GM12878 (cell line): ENCODE data around the gene KIF6. TPM values are rescaled to one million over a fixed set of nuclear protein-coding genes. Genes with fewer than 3 reads are reported as not detected.

ENCODE experiments used
- ATAC-seq: fragments of 200-7000 bp; cut with Tn5 transposase; 3 replicates; pipeline ENCODE4 v1.9.1; 2020; ENCODE audit warnings: mild to moderate bottlenecking, moderate library complexity
- BruUV-seq: library from RNA; stranded (reverse); fragments of 400-500 nt; replicated peaks from 2 replicates; lab custom pipeline; 2021; lab: Mats Ljungman, UMichigan
- CTCF ChIA-PET: fragments of 300-600 bp; sonication (Branson Sonifier 250); formaldehyde crosslinking; extraction: SDS; loops from one replicate; lab custom pipeline; 2021; ENCODE audit warnings: inconsistent platforms; lab: Yijun Ruan, JAX
- POLR2A ChIA-PET: fragments of 350-600 bp; formaldehyde crosslinking; extraction: SDS; loops from one replicate; lab custom pipeline; 2021; ENCODE audit warnings: inconsistent platforms; lab: Charles Lee
- RAD21 ChIA-PET: fragments of 300-600 bp; sonication (Branson Sonifier 250); formaldehyde crosslinking; loops from one replicate; lab custom pipeline; 2023; ENCODE audit warnings: antibody characterized with exemption; ENCODE audit not compliant: unreplicated experiment; lab: Charles Lee
- SMC1A ChIA-PET: fragments of 300-600 bp; sonication (Branson Sonifier 250); formaldehyde crosslinking; loops from one replicate; lab custom pipeline; 2023; ENCODE audit not compliant: unreplicated experiment, uncharacterized antibody; lab: Charles Lee
- DNase-seq: peaks from one replicate; pipeline ENCODE4 v3.0.0-alpha.2; 2011; ENCODE audit warnings: low read depth, low spot score
- FAIRE-seq: peaks from 3 replicates; lab custom pipeline; 2011; peaks lifted over from hg19 to GRCh38; lab: Jason Lieb, UNC
- H2AFZ ChIP-seq: 2 replicates; pipeline ENCODE4 v1.6.0; 2011; ENCODE audit warnings: low read depth, low read length, control low read depth; ENCODE audit not compliant: control insufficient read depth
- H3K27ac ChIP-seq: 2 replicates; pipeline ENCODE4 v1.5.1; 2011; ENCODE audit warnings: control low read depth; ENCODE audit not compliant: control insufficient read depth, insufficient read depth
- H3K27me3 ChIP-seq, 2 experiments: replicated peaks in 1 of 2; 2 replicates each; pipeline versions ENCODE4 v1.6.0 to v1.6.1; 2011; ENCODE audit warnings: low read length in 1 of 2; ENCODE audit not compliant: control insufficient read depth in 2 of 2, insufficient read depth in 2 of 2
- H3K36me3 ChIP-seq, 2 experiments: 2 replicates each; pipeline ENCODE4 v1.5.1; 2011; ENCODE audit warnings: low read length in 1 of 2; ENCODE audit not compliant: control insufficient read depth in 2 of 2, insufficient read depth in 2 of 2
- H3K4me1 ChIP-seq: 2 replicates; pipeline ENCODE4 v1.6.1; 2011; ENCODE audit warnings: mild to moderate bottlenecking, low read length, moderate library complexity, mixed read lengths; ENCODE audit not compliant: control insufficient read depth, insufficient read depth
- H3K4me2 ChIP-seq: 2 replicates; pipeline ENCODE4 v1.6.0; 2011; ENCODE audit warnings: control low read depth; ENCODE audit not compliant: control insufficient read depth, insufficient read depth
- H3K4me3 ChIP-seq: fragments of 200-600 bp; sonication (generic); 2 replicates; pipeline ENCODE4 v1.5.1; 2016
- H3K79me2 ChIP-seq: 2 replicates; pipeline ENCODE4 v1.6.0; 2011; ENCODE audit warnings: low read length; ENCODE audit not compliant: control insufficient read depth, insufficient read depth
- H3K9ac ChIP-seq: 2 replicates; pipeline ENCODE4 v1.8.0; 2011; ENCODE audit warnings: low read length, control low read depth, mixed read lengths; ENCODE audit not compliant: control insufficient read depth, insufficient read depth
- H3K9me3 ChIP-seq: replicated peaks from 3 replicates; pipeline ENCODE4 v1.5.1; 2011; ENCODE audit warnings: mild to moderate bottlenecking, low read length; ENCODE audit not compliant: control insufficient read depth, insufficient read depth
- H4K20me1 ChIP-seq: 2 replicates; pipeline ENCODE4 v1.6.0; 2011; ENCODE audit not compliant: control insufficient read depth, insufficient read depth
- BCL11A ChIP-seq: IDR thresholded peaks from 2 replicates; pipeline ENCODE4 v1.6.1; 2011; ENCODE audit warnings: low read depth, low read length
- PRDM15 ChIP-seq: fragments of 450-650 bp; formaldehyde crosslinking; IDR thresholded peaks from 2 replicates; pipeline ENCODE4 v1.4.0; 2020; ENCODE audit warnings: mild to moderate bottlenecking, moderate library complexity
- STAT3 ChIP-seq: IDR thresholded peaks from 2 replicates; pipeline ENCODE4 v1.6.1; 2011; ENCODE audit warnings: low read depth, low read length, improper control_type of control experiment
- WGBS: methylation state at CpG from one replicate; pipeline ENCODE4 v1.1.6; 2016; ENCODE audit warnings: low lambda C conversion rate; ENCODE audit not compliant: insufficient replicate concordance, insufficient coverage; ENCODE audit errors: missing lambda C conversion rate; 5-methylcytosine and 5-hydroxymethylcytosine counted together
- in situ Hi-C: fragments of 300-500 bp; cut with MboI; formaldehyde crosslinking; loops from 9 replicates; pipeline ENCODE4 v1.14.3; 2018; ENCODE audit warnings: mixed read lengths
- intact Hi-C: fragments of 100-400 bp; cut with micrococcal nuclease; formaldehyde crosslinking; loops from one replicate; pipeline ENCODE4 v1.14.2; 2022; ENCODE audit not compliant: unreplicated experiment
- polyA plus RNA-seq, 11 experiments: library from polyadenylated mRNA; depleted of rRNA in 4 of 11; unstranded in 6 of 11; stranded (reverse) in 5 of 11; fragments of >200 nt; fragmentation: Nextera tagmentation in 4 of 11; fragmentation: Illumina TruSeq in 1 of 11; extraction: Ambion mirVana in 4 of 11; extraction: Trizol in 1 of 11; gene quantifications; 1 replicate in 1 of 11; 2 replicates in 10 of 11; pipeline versions ENCODE4 v1.2.1 to v1.2.3, GENCODE V29; 2011 to 2016; ENCODE audit warnings: inconsistent platforms in 2 of 11, missing spikeins in 2 of 11, low read depth in 1 of 11
- total RNA-seq, 4 experiments: library from RNA; depleted of rRNA in 3 of 4; stranded (reverse); fragments of >200 nt in 3 of 4; fragmentation: Illumina TruSeq in 1 of 4; extraction: Trizol in 1 of 4; gene quantifications; 2 replicates each; pipeline versions ENCODE4 v1.2.1 to v1.2.3, GENCODE V29; 2013 to 2021
- TF ChIP-seq, protein P1 (sequence below): fragments of 450-650 bp; IDR thresholded peaks from 2 replicates; pipeline ENCODE4 v1.6.1; 2018; ENCODE audit warnings: mild to moderate bottlenecking, low read depth, moderate library complexity; ENCODE audit not compliant: partially characterized antibody
- TF ChIP-seq, protein P2 (sequence below): fragments of 450-650 bp; IDR thresholded peaks from 2 replicates; pipeline ENCODE4 v1.6.1; 2017; ENCODE audit warnings: low read depth, mild to moderate bottlenecking, moderate library complexity

The KIF6 gene
- total and polyA plus RNA-seq, 10 of the 15 experiments (the other 5 are each of a cell fraction or from before 2014, with no cell fraction given): 0.09 to 1.0 (median 0.28) TPM

- H3K36me3 ChIP-seq: no peaks in the 10 kb centered on the region
- H3K9ac ChIP-seq: no peak overlapping the region
- no peak overlapping the region for H3K4me3 ChIP-seq
- BruUV-seq: no TSS peak
- ATAC-seq (no peak), DNase-seq (no peak), FAIRE-seq (no peak)
- H3K4me2 ChIP-seq: no peak overlapping the region
- intact Hi-C loops: loop anchor here (5.0 to 10.0 kb wide), 3 partner anchors 544 to 1499 kb away; no protein-coding TSS in a partner anchor
- 52% methylated on average over 15 of the region's 15 CpGs for WGBS
- no peaks in the 10 kb centered on the region; the same call in 2 of the 3 replicates for H3K9me3 ChIP-seq
- H2AFZ ChIP-seq: no peak overlapping the region
- H3K27me3 ChIP-seq: no peaks in the 10 kb centered on the region
- no peaks in the 10 kb centered on the region for H4K20me1 ChIP-seq
- ChIA-PET RAD21 (no interaction called here), SMC1A (interaction anchor here (2.3 kb wide), 1 partner anchor 10 kb away, joined by 7 read pairs; no protein-coding TSS in a partner anchor), POLR2A (no interaction called here), CTCF (interaction anchor here (0.6 to 3.7 kb wide), 5 partner anchors 10 to 1679 kb away, joined by 3 to 14 read pairs (median 3); no protein-coding TSS in a partner anchor)
- no peaks in the 10 kb centered on the region for H3K79me2 ChIP-seq
- in situ Hi-C loops: no loop called here
- no peak for TF ChIP-seq BCL11A
- TF ChIP-seq, protein P1, sequence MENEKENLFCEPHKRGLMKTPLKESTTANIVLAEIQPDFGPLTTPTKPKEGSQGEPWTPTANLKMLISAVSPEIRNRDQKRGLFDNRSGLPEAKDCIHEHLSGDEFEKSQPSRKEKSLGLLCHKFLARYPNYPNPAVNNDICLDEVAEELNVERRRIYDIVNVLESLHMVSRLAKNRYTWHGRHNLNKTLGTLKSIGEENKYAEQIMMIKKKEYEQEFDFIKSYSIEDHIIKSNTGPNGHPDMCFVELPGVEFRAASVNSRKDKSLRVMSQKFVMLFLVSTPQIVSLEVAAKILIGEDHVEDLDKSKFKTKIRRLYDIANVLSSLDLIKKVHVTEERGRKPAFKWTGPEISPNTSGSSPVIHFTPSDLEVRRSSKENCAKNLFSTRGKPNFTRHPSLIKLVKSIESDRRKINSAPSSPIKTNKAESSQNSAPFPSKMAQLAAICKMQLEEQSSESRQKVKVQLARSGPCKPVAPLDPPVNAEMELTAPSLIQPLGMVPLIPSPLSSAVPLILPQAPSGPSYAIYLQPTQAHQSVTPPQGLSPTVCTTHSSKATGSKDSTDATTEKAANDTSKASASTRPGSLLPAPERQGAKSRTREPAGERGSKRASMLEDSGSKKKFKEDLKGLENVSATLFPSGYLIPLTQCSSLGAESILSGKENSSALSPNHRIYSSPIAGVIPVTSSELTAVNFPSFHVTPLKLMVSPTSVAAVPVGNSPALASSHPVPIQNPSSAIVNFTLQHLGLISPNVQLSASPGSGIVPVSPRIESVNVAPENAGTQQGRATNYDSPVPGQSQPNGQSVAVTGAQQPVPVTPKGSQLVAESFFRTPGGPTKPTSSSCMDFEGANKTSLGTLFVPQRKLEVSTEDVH: no peak
- TF ChIP-seq, protein P2, sequence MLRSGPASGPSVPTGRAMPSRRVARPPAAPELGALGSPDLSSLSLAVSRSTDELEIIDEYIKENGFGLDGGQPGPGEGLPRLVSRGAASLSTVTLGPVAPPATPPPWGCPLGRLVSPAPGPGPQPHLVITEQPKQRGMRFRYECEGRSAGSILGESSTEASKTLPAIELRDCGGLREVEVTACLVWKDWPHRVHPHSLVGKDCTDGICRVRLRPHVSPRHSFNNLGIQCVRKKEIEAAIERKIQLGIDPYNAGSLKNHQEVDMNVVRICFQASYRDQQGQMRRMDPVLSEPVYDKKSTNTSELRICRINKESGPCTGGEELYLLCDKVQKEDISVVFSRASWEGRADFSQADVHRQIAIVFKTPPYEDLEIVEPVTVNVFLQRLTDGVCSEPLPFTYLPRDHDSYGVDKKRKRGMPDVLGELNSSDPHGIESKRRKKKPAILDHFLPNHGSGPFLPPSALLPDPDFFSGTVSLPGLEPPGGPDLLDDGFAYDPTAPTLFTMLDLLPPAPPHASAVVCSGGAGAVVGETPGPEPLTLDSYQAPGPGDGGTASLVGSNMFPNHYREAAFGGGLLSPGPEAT: no peak
- TF ChIP-seq PRDM15: no peak
- TF ChIP-seq STAT3: no peak
- H3K4me1 ChIP-seq: no peaks in the 10 kb centered on the region
- H3K27ac ChIP-seq: no peak overlapping the region
Observed at GRCh38 chr6:39348740-39349139, 376.5 kb downstream of the KIF6 start.
